ENCODE measurements around the gene LRRC14B.
"Not testable (repeated sequence)": the region's sequence is repeated elsewhere in the genome, so short reads cannot be mapped to it uniquely, and the experiment has no call there.

The LRRC14B gene

GRCh38 chr5:160173-160510, 31.2 kb upstream of the LRRC14B start:
- no peak for DNase-seq (ENCODE audit: low spot score)

GRCh38 chr5:160921-161802, 30.1 kb upstream of the LRRC14B start:
- no peak for DNase-seq (ENCODE audit: low spot score)

GRCh38 chr5:161803-162110, 29.5 kb upstream of the LRRC14B start:
- DNase-seq (ENCODE audit: low spot score): no peak

- DNase-seq (ENCODE audit: low spot score): no peak
Observed at GRCh38 chr5:162190-162564, 29.1 kb upstream of the LRRC14B start.

- DNase-seq (ENCODE audit: low spot score): no peak
Observed at GRCh38 chr5:162565-163337, 28.5 kb upstream of the LRRC14B start.

- no peak for DNase-seq (ENCODE audit: low spot score)
Observed at GRCh38 chr5:163338-163620, 28.0 kb upstream of the LRRC14B start.

- DNase-seq (ENCODE audit: low spot score): no peak
Observed at GRCh38 chr5:163841-164240, 27.5 kb upstream of the LRRC14B start.

GRCh38 chr5:164244-164643, 27.1 kb upstream of the LRRC14B start:
- DNase-seq (ENCODE audit: low spot score): no peak

- not testable (repeated sequence) for DNase-seq (ENCODE audit: low spot score)
Observed at GRCh38 chr5:164783-165182, 26.5 kb upstream of the LRRC14B start.

GRCh38 chr5:166441-167372, 24.6 kb upstream of the LRRC14B start:
- no peak for DNase-seq (ENCODE audit: low spot score)

GRCh38 chr5:167511-167910, 23.8 kb upstream of the LRRC14B start:
- DNase-seq (ENCODE audit: low spot score): no peak

- no peak for DNase-seq (ENCODE audit: low spot score)
Observed at GRCh38 chr5:167982-168660, 23.2 kb upstream of the LRRC14B start.

- peak; percentile 42 for DNase-seq (ENCODE audit: low spot score)
Observed at GRCh38 chr5:169071-169727, 22.1 kb upstream of the LRRC14B start.

- DNase-seq (ENCODE audit: low spot score): no peak
Observed at GRCh38 chr5:169728-170094, 21.6 kb upstream of the LRRC14B start.

- DNase-seq (ENCODE audit: low spot score): no peak
Observed at GRCh38 chr5:170971-171800, 20.1 kb upstream of the LRRC14B start.

- no peak for DNase-seq (ENCODE audit: low spot score)
Observed at GRCh38 chr5:171801-172331, 19.4 kb upstream of the LRRC14B start.

- DNase-seq (ENCODE audit: low spot score): no peak
Observed at GRCh38 chr5:172421-172820, 18.9 kb upstream of the LRRC14B start.

- DNase-seq (ENCODE audit: low spot score): no peak
Observed at GRCh38 chr5:172841-173251, 18.4 kb upstream of the LRRC14B start.

- no peak for DNase-seq (ENCODE audit: low spot score)
Observed at GRCh38 chr5:173392-174290, 17.7 kb upstream of the LRRC14B start.

GRCh38 chr5:174291-174600, 17.0 kb upstream of the LRRC14B start:
- no peak for DNase-seq (ENCODE audit: low spot score)
